ENCODE measurements around the gene SERINC2. TPM values are rescaled to one million over a fixed set of nuclear protein-coding genes. Genes with fewer than 3 reads are reported as not detected.

The SERINC2 gene
- total and polyA plus RNA-seq, 2 donors (not counting 1 experiment from before 2014, with no cell fraction given) = 0.75 to 1.4 TPM

GRCh38 chr1:31399976-31400375 lies 13.0 kb upstream of the SERINC2 start:
- no peaks in the 10 kb centered on the region for H3K79me2 ChIP-seq (ENCODE audit: control insufficient read depth, insufficient read depth, low read length)
- H3K9ac ChIP-seq (ENCODE audit: low read length) = no peak overlapping the region
- H3K27me3 Mint-ChIP-seq = peaks cover 2% of the 10 kb centered on the region
- H3K4me3 Mint-ChIP-seq = no peak overlapping the region
- ATAC-seq (ENCODE audit: low read depth) (no peak), DNase-seq (no peak)
- intact Hi-C loops (cut with micrococcal nuclease) = no loop called here
- H2AFZ ChIP-seq (ENCODE audit: insufficient read depth, low read depth, low read length, poor library complexity, severe bottlenecking) = no peak overlapping the region
- WGBS (ENCODE audit: insufficient coverage) = no CpG with 5 or more reads among the region's 3 CpGs
- H3K36me3 ChIP-seq (replicated peaks in 1 of 2; ENCODE audit: control extremely low read depth in 1 of 2, control insufficient read depth in 1 of 2, extremely low read depth in 1 of 2, insufficient read depth in 2 of 2, low read length in 1 of 2) = no peaks in the 10 kb centered on the region
- no peak overlapping the region for H3K27ac Mint-ChIP-seq
- no peak overlapping the region for H3K4me3 ChIP-seq (ENCODE audit: control extremely low read depth in 1 of 5, extremely low read depth in 1 of 5, insufficient read depth in 1 of 5, low read depth in 2 of 5, low read length in 4 of 5)
- no peaks in the 10 kb centered on the region for H3K9me3 ChIP-seq (ENCODE audit: control extremely low read depth in 1 of 3, control insufficient read depth in 2 of 3, insufficient read depth in 1 of 3, low read length in 2 of 3)
- H3K4me1 Mint-ChIP-seq = peaks cover 4% of the 10 kb centered on the region
- no peak overlapping the region for H3K4me2 ChIP-seq (replicated peaks; ENCODE audit: low read depth, low read length, poor library complexity, severe bottlenecking)
- H3K9me3 Mint-ChIP-seq (ENCODE audit: insufficient read depth) = no peaks in the 10 kb centered on the region
- ChIA-PET CTCF (interaction anchor here (1.8 kb wide), 1 partner anchor 149 kb away, joined by 5 read pairs; no protein-coding TSS in a partner anchor), POLR2A (no interaction called here)
- no peaks in the 10 kb centered on the region for H4K20me1 ChIP-seq (ENCODE audit: control insufficient read depth, insufficient read depth, low read length, poor library complexity, severe bottlenecking)
- no peak overlapping the region for H3K27ac ChIP-seq (ENCODE audit: low read length in 2 of 2)
- no peaks in the 10 kb centered on the region for H3K27me3 ChIP-seq (replicated peaks in 1 of 4; ENCODE audit: control extremely low read depth in 1 of 4, control insufficient read depth in 3 of 4, insufficient read depth in 4 of 4, low read length in 3 of 4)
- no peak for TF ChIP-seq CTCF (IDR thresholded peaks at IDR 0.05)
- no peak for TF ChIP-seq EZH2 (IDR thresholded peaks at IDR 0.05; ENCODE audit: borderline replicate concordance, insufficient read depth, low read depth, low read length, poor library complexity, severe bottlenecking)
- H3K4me1 ChIP-seq (ENCODE audit: control insufficient read depth in 2 of 2, insufficient read depth in 2 of 2, low read length in 2 of 2) = peaks cover under 1 to 1% of the 10 kb centered on the region in 2 donors

- no peak for ATAC-seq (ENCODE audit: low read depth)
- H3K27me3 Mint-ChIP-seq = peaks cover 4% of the 10 kb centered on the region
- WGBS (ENCODE audit: insufficient coverage) = 42% methylated on average over 3 of the region's 3 CpGs
- H3K27ac Mint-ChIP-seq = no peak overlapping the region
- no peak overlapping the region for H3K4me3 Mint-ChIP-seq
- Histone ChIP-seq H3K27ac (ENCODE audit: low read length in 2 of 2) (no peak overlapping the region), H3K9ac (ENCODE audit: low read length) (no peak overlapping the region), H2AFZ (ENCODE audit: insufficient read depth, low read depth, low read length, poor library complexity, severe bottlenecking) (no peak overlapping the region), H3K4me2 (replicated peaks; ENCODE audit: low read depth, low read length, poor library complexity, severe bottlenecking) (no peak overlapping the region), H3K4me3 (ENCODE audit: control extremely low read depth in 1 of 5, extremely low read depth in 1 of 5, insufficient read depth in 1 of 5, low read depth in 2 of 5, low read length in 4 of 5) (no peak overlapping the region), H3K79me2 (ENCODE audit: control insufficient read depth, insufficient read depth, low read length) (no peaks in the 10 kb centered on the region), H3K9me3 (ENCODE audit: control extremely low read depth in 1 of 3, control insufficient read depth in 2 of 3, insufficient read depth in 1 of 3, low read length in 2 of 3) (no peaks in the 10 kb centered on the region), H3K4me1 (ENCODE audit: control insufficient read depth in 2 of 2, insufficient read depth in 2 of 2, low read length in 2 of 2) (no peaks in the 10 kb centered on the region), H3K36me3 (replicated peaks in 1 of 2; ENCODE audit: control extremely low read depth in 1 of 2, control insufficient read depth in 1 of 2, extremely low read depth in 1 of 2, insufficient read depth in 2 of 2, low read length in 1 of 2) (no peaks in the 10 kb centered on the region), H3K27me3 (replicated peaks in 1 of 4; ENCODE audit: control extremely low read depth in 1 of 4, control insufficient read depth in 3 of 4, insufficient read depth in 4 of 4, low read length in 3 of 4) (no peaks in the 10 kb centered on the region), H4K20me1 (ENCODE audit: control insufficient read depth, insufficient read depth, low read length, poor library complexity, severe bottlenecking) (no peaks in the 10 kb centered on the region)
- DNase-seq = no peak
- no peaks in the 10 kb centered on the region for H3K9me3 Mint-ChIP-seq (ENCODE audit: insufficient read depth)
- peaks cover 1% of the 10 kb centered on the region for H3K4me1 Mint-ChIP-seq
- ChIA-PET POLR2A (no interaction called here), CTCF (no interaction called here)
- intact Hi-C loops (cut with micrococcal nuclease) = no loop called here
- TF ChIP-seq EZH2 (IDR thresholded peaks at IDR 0.05; ENCODE audit: borderline replicate concordance, insufficient read depth, low read depth, low read length, poor library complexity, severe bottlenecking) (no peak), CTCF (IDR thresholded peaks at IDR 0.05) (no peak)
Observed at GRCh38 chr1:31400393-31400792, 12.6 kb upstream of the SERINC2 start.
